Trophoblast cell (in vitro differentiated cells and primary cell): Measurements from ENCODE around the gene C14orf132.
"Not testable (repeated sequence)": the region's sequence is repeated elsewhere in the genome, so short reads cannot be mapped to it uniquely, and the experiment has no call there.

Experiments used
- DNase-seq, 2 donors: peaks; one replicate each; pipeline ENCODE4 v3.0.0-alpha.2; 2016
- H2AFZ ChIP-seq: 2 replicates; pipeline ENCODE4 v1.6.1; 2013; ENCODE audit warnings: low read length, moderate library complexity, mild to moderate bottlenecking; ENCODE audit not compliant: insufficient read depth, poor library complexity
- H2AK5ac ChIP-seq: 2 replicates; pipeline ENCODE4 v1.6.1; 2013; ENCODE audit warnings: mild to moderate bottlenecking, low read length
- H2BK120ac ChIP-seq: 2 replicates; pipeline ENCODE4 v1.6.1; 2013; ENCODE audit warnings: low read length, mild to moderate bottlenecking, moderate library complexity; ENCODE audit not compliant: insufficient read depth, poor library complexity
- H2BK12ac ChIP-seq: 2 replicates; pipeline ENCODE4 v1.6.1; 2013; ENCODE audit warnings: mild to moderate bottlenecking, low read length, moderate library complexity
- H2BK5ac ChIP-seq: 2 replicates; pipeline ENCODE4 v1.6.1; 2013; ENCODE audit warnings: low read length, low read depth, moderate library complexity, mild to moderate bottlenecking; ENCODE audit not compliant: poor library complexity
- H3K14ac ChIP-seq: 2 replicates; pipeline ENCODE4 v1.6.1; 2013; ENCODE audit warnings: mild to moderate bottlenecking, low read length
- H3K18ac ChIP-seq: 2 replicates; pipeline ENCODE4 v1.6.1; 2013; ENCODE audit warnings: mild to moderate bottlenecking, low read length
- H3K23ac ChIP-seq: 2 replicates; pipeline ENCODE4 v1.6.1; 2013; ENCODE audit warnings: low read length
- H3K27ac ChIP-seq: 2 replicates; pipeline ENCODE4 v1.5.1; 2013; ENCODE audit warnings: low read depth, mild to moderate bottlenecking, inconsistent platforms, low read length, moderate library complexity
- H3K27me3 ChIP-seq: 2 replicates; pipeline ENCODE4 v1.6.1; 2013; ENCODE audit warnings: inconsistent platforms, mild to moderate bottlenecking, low read length, moderate library complexity; ENCODE audit not compliant: insufficient read depth
- H3K36me3 ChIP-seq, 2 experiments: 1 replicate in 1 of 2; 2 replicates in 1 of 2; pipeline ENCODE4 v1.6.1; 2013; ENCODE audit warnings: low read length in 2 of 2, mild to moderate bottlenecking in 2 of 2, moderate library complexity in 1 of 2; ENCODE audit not compliant: insufficient read depth in 2 of 2, control insufficient read depth in 1 of 2
- H3K4ac ChIP-seq: 2 replicates; pipeline ENCODE4 v1.6.1; 2013; ENCODE audit warnings: low read depth, mild to moderate bottlenecking, low read length, moderate library complexity
- H3K4me1 ChIP-seq, 2 experiments: 1 replicate in 1 of 2; 2 replicates in 1 of 2; pipeline ENCODE4 v1.6.1; 2013; ENCODE audit warnings: low read length in 2 of 2, mild to moderate bottlenecking in 2 of 2, moderate library complexity in 1 of 2; ENCODE audit not compliant: insufficient read depth in 2 of 2, control insufficient read depth in 1 of 2
- H3K4me2 ChIP-seq: 2 replicates; pipeline ENCODE4 v1.6.1; 2013; ENCODE audit warnings: inconsistent platforms, mild to moderate bottlenecking, low read length, moderate library complexity
- H3K4me3 ChIP-seq: 2 replicates; pipeline ENCODE4 v1.5.1; 2013; ENCODE audit warnings: mild to moderate bottlenecking, low read depth, low read length, inconsistent platforms
- H3K79me1 ChIP-seq: one replicate; pipeline ENCODE4 v1.6.1; 2013; ENCODE audit warnings: low read length
- H3K79me2 ChIP-seq: 2 replicates; pipeline ENCODE4 v1.6.1; 2013; ENCODE audit warnings: low read length, mild to moderate bottlenecking; ENCODE audit not compliant: control insufficient read depth, insufficient read depth, poor library complexity
- H3K9ac ChIP-seq: 2 replicates; pipeline ENCODE4 v1.6.1; 2013; ENCODE audit warnings: mild to moderate bottlenecking, low read length
- H3K9me3 ChIP-seq: 2 replicates; pipeline ENCODE4 v1.6.1; 2013; ENCODE audit warnings: low read depth, mild to moderate bottlenecking, control low read depth, inconsistent platforms, low read length; ENCODE audit not compliant: insufficient read depth
- H4K12ac ChIP-seq: 2 replicates; pipeline ENCODE4 v1.6.1; 2013; ENCODE audit warnings: low read depth, mild to moderate bottlenecking, low read length, moderate library complexity
- H4K8ac ChIP-seq: 2 replicates; pipeline ENCODE4 v1.6.1; 2013; ENCODE audit warnings: low read depth, mild to moderate bottlenecking, low read length, moderate library complexity
- H4K91ac ChIP-seq: one replicate; pipeline ENCODE4 v1.6.1; 2013; ENCODE audit warnings: low read depth, mild to moderate bottlenecking, low read length, moderate library complexity
- WGBS: extraction: QIAGEN DNeasy Blood & Tissue Kit; methylation state at CpG from one replicate; pipeline ENCODE4 v1.1.7; 2013; ENCODE audit warnings: missing lambda C conversion rate; ENCODE audit not compliant: insufficient read length, insufficient coverage; ENCODE audit errors: extremely low coverage; 5-methylcytosine and 5-hydroxymethylcytosine counted together

C14orf132 gene

GRCh38 chr14:96012757-96013156, 26.4 kb upstream of the C14orf132 start:
- H3K27ac ChIP-seq, H4K91ac ChIP-seq, H2AK5ac ChIP-seq, H3K18ac ChIP-seq, H4K8ac ChIP-seq, H3K4ac ChIP-seq, H2BK120ac ChIP-seq, H3K9ac ChIP-seq, H3K4me3 ChIP-seq, H3K14ac ChIP-seq, H2AFZ ChIP-seq, H3K79me1 ChIP-seq, H3K79me2 ChIP-seq, H3K9me3 ChIP-seq, H3K4me2 ChIP-seq, H3K27me3 ChIP-seq, H3K23ac ChIP-seq, H3K36me3 ChIP-seq, H2BK12ac ChIP-seq, DNase-seq, H4K12ac ChIP-seq, H2BK5ac ChIP-seq, H3K4me1 ChIP-seq: not testable (repeated sequence)
- WGBS: no CpG with 5 or more reads among the region's 1 CpG

- H3K27me3 ChIP-seq: no peaks in the 10 kb centered on the region
- no peak overlapping the region for H4K8ac ChIP-seq
- no peak overlapping the region for H4K91ac ChIP-seq
- H3K79me1 ChIP-seq: no peaks in the 10 kb centered on the region
- no peak overlapping the region for H2BK12ac ChIP-seq
- H3K27ac ChIP-seq: no peak overlapping the region
- H3K4me2 ChIP-seq: no peak overlapping the region
- H2AK5ac ChIP-seq: no peak overlapping the region
- no peak overlapping the region for H2BK120ac ChIP-seq
- no peak overlapping the region for H2BK5ac ChIP-seq
- no peak overlapping the region for H4K12ac ChIP-seq
- H3K4me3 ChIP-seq: no peak overlapping the region
- no peak for DNase-seq
- no peak overlapping the region for H2AFZ ChIP-seq
- no peak overlapping the region for H3K14ac ChIP-seq
- peaks cover 0 to 2% of the 10 kb centered on the region in 2 experiments for H3K4me1 ChIP-seq
- no peak overlapping the region for H3K18ac ChIP-seq
- no CpG with 5 or more reads among the region's 3 CpGs for WGBS
- H3K9ac ChIP-seq: no peak overlapping the region
- no peaks in the 10 kb centered on the region for H3K79me2 ChIP-seq
- H3K23ac ChIP-seq: no peak overlapping the region
- H3K36me3 ChIP-seq: no peaks in the 10 kb centered on the region
- H3K4ac ChIP-seq: no peak overlapping the region
- peaks cover 8% of the 10 kb centered on the region for H3K9me3 ChIP-seq
Measured at GRCh38 chr14:96014176-96014575, 25.0 kb upstream of the C14orf132 start.

GRCh38 chr14:96016501-96017160, 22.5 kb upstream of the C14orf132 start:
- no peak overlapping the region for H4K12ac ChIP-seq
- no peak overlapping the region for H2BK120ac ChIP-seq
- H3K9ac ChIP-seq: no peak overlapping the region
- H3K27me3 ChIP-seq: no peaks in the 10 kb centered on the region
- H3K36me3 ChIP-seq: no peaks in the 10 kb centered on the region
- no peak overlapping the region for H2AFZ ChIP-seq
- H3K27ac ChIP-seq: no peak overlapping the region
- no peak for DNase-seq
- peaks cover 2% of the 10 kb centered on the region for H3K9me3 ChIP-seq
- H3K4me3 ChIP-seq: no peak overlapping the region
- no peak overlapping the region for H3K4ac ChIP-seq
- no peak overlapping the region for H2BK5ac ChIP-seq
- H3K23ac ChIP-seq: no peak overlapping the region
- H3K79me2 ChIP-seq: no peaks in the 10 kb centered on the region
- no peak overlapping the region for H2BK12ac ChIP-seq
- WGBS: no CpG with 5 or more reads among the region's 7 CpGs
- H3K79me1 ChIP-seq: no peaks in the 10 kb centered on the region
- H3K4me1 ChIP-seq: peaks cover 0 to 2% of the 10 kb centered on the region in 2 experiments
- H3K18ac ChIP-seq: no peak overlapping the region
- no peak overlapping the region for H3K4me2 ChIP-seq
- no peak overlapping the region for H3K14ac ChIP-seq
- H4K8ac ChIP-seq: no peak overlapping the region
- no peak overlapping the region for H4K91ac ChIP-seq
- no peak overlapping the region for H2AK5ac ChIP-seq

GRCh38 chr14:96017882-96018281, 21.3 kb upstream of the C14orf132 start:
- no peaks in the 10 kb centered on the region for H3K9me3 ChIP-seq
- H3K18ac ChIP-seq: no peak overlapping the region
- no peak overlapping the region for H3K4ac ChIP-seq
- DNase-seq: no peak
- H3K4me3 ChIP-seq: no peak overlapping the region
- no peaks in the 10 kb centered on the region for H3K36me3 ChIP-seq
- no peaks in the 10 kb centered on the region for H3K27me3 ChIP-seq
- no peak overlapping the region for H2BK120ac ChIP-seq
- WGBS: 100% methylated on average over 1 of the region's 2 CpGs
- no peak overlapping the region for H2AK5ac ChIP-seq
- H3K4me1 ChIP-seq: peaks cover 0 to 2% of the 10 kb centered on the region in 2 experiments
- H3K27ac ChIP-seq: no peak overlapping the region
- H4K8ac ChIP-seq: no peak overlapping the region
- H3K23ac ChIP-seq: no peak overlapping the region
- no peak overlapping the region for H3K14ac ChIP-seq
- H4K91ac ChIP-seq: no peak overlapping the region
- no peak overlapping the region for H4K12ac ChIP-seq
- H3K4me2 ChIP-seq: no peak overlapping the region
- no peak overlapping the region for H3K9ac ChIP-seq
- no peak overlapping the region for H2AFZ ChIP-seq
- H2BK5ac ChIP-seq: no peak overlapping the region
- H3K79me1 ChIP-seq: no peaks in the 10 kb centered on the region
- no peak overlapping the region for H2BK12ac ChIP-seq
- no peaks in the 10 kb centered on the region for H3K79me2 ChIP-seq
